ENCODE measurements around the gene FOXP1.
"Not testable (repeated sequence)": the region's sequence is repeated elsewhere in the genome, so short reads cannot be mapped to it uniquely, and the experiment has no call there.

Gene FOXP1

DNA sequence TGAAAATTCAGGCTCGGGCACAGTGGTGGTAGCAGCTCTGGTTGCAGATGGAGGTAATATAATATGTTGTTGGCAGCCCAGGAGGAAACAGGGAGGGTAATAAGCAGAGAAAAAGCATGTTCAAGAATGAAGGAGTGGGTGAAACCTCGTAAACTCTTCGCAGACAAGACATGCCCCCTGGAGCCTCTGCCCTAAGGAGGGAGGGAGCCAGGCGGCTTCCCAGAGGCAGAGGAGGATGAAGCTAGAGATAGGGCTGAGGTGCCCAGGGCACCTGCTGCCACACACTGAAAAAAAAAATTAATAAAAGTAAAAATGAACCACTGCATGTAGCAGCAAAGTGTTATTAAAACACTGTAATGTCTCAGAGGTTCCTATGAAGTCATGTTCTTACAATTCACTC, 137.3 kb downstream of the FOXP1 start:
- DNase-seq, result no peak

DNA sequence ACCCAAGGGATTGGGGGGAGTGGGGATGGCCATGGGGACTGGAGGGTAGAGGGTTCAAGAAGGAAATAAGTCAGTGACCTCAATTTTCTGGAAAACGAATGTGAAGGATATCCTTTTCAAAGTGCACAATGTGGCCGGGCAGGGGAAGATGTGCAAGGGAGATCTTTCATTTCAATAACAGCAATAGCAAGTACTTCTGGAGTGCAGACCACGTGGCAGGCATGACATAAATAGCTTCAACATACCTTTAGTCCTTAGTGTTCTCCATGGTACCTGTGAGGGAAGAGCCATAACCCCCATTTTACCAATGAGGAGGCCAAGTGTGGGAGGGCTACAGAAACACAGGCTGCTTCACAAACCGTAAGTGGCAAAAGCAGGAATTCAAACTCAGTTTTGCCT, 138.7 kb downstream of the FOXP1 start:
- no peak for DNase-seq

DNA sequence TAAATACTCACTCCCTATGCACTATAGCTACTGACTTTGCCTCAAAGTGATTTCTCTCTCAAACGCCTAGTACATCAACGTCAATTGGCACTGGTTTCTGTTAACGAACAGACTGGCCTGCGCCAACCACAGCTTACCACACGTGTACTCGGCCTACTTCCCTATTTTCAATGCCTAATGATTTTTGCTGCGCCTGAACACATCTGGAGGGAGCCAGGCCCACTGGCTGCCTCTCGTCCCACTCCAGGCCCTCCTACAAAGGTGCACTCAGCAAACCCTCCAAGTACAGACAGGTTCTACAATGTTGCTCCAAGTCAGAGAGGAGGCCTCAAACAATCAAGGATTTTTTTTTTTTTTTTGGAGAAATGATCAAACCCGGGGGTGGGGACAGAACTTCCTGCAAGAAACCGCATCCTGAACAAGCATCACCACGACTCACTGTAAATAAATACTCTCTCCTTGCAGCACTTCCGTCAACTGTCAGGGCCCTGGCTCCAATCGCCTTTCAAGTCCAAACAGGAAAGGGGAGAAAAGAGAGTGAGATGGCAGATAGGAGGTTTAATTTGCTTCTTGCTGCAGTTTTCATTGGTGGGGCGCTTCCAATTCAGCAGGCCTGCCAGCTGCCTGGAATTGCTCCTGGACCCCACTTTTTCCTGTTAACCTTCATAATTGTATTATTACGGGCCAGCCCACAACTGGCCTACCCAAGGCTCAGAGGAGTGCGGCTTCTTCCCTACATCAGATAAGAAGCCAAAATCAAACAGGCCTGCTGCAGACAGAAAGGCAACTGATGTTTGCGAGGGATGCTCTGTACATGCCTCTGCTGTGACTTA, 139.3 kb downstream of the FOXP1 start:
- DNase-seq, result no peak

DNA sequence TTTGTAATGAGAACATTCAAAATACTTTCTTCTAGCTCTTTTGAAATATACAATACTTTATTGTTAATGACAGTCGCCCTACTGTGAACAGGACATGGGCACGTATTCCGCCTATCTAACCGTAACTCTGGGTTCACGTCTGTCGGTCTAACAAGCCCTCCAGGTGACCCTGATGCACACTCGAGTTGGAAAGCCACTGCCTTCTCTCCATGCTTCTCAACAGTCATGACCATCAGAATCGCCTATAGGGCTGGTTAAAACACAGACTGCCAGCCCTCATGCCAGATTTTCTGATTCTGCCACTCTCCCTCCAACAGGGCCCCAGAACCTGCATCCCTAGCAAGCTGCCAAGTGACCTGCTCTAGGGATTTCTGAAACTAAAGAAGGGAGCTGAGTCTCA, 140.2 kb downstream of the FOXP1 start:
- no peak for DNase-seq

DNA sequence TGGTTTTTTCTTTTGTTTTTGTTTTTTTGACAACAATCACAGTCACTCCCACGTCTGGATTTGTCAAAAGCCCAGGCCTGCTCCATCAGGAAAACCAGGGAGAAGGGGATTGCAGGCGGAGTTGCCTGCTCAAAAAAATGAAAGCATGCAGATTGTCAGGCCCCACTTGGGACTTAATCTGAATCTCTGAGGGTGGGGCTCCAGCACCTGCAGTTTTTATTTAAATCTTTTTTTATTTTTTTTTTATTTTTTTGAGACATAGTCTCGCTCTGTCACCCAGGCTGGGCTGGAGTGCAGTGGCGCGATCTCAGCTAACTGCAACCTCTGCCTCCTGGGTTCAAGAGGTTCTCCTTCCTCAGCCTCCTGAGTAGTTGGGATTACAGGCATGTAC, 140.9 kb downstream of the FOXP1 start:
- DNase-seq, result no peak

DNA sequence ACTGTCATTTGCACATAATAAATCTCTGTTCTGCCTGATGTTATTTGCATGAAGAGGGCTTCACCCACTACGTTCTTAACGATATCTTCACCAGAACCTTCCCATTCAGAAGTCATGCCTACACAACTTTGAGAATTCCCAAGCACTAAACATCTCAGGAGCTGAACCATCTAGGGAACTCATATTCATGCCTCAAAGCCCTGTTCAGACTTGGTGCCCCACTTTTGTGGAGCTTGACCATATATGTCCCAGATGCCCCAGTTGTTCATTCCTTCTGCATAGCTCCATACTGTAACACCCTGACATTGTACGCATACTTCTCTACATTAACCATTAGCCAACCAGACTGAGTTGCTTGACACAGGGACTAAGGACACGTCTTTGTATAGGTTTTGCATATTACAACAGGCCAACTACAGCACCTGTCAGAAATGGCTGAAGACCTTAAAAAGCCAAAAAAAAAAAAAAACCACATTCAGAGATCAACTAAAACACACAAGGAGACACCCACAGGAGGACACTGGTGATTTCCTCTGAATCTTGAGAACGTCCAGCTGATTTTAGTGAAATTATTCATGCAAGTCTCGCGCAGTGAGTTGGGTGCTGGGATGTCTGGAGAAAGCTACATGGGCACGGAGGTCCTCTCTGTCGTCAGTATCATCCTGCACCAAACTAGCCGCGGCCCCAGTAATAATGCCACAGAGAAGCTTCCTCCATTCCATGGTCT, 141.4 kb downstream of the FOXP1 start:
- no peak for DNase-seq

DNA sequence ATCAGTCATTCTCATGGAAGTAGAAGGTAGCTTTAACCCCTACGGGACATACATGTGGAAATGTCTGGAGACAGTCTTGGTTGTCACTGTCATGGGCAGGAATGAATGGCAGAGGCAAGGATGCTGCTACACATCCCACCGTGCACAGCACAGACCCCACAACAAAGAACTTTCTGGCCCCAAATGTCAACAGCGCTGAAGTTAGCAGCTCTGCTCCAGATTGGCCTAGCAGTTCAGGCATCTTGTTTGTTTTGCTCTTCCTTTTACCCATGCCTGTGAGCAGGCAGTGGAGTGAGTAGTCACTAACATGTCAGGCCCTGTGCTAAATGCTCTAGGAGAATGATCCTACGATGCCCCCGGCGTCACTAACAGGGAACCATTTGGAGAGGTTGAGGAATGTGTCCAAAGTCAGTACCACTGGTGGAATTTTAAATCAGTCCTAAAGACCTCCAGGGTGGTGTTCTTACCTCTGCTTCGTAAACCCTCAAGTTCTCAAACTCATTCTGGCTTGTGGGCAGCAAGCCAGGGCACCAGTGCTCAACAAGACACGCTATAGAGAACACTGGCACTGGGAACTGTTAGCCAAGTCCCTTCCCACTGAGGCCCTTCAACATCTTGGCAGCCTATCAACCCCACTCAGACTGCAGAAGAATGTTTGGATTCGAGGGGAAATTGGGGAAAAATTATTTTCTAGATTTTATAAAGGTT, 142.2 kb downstream of the FOXP1 start:
- no peak for DNase-seq

DNA sequence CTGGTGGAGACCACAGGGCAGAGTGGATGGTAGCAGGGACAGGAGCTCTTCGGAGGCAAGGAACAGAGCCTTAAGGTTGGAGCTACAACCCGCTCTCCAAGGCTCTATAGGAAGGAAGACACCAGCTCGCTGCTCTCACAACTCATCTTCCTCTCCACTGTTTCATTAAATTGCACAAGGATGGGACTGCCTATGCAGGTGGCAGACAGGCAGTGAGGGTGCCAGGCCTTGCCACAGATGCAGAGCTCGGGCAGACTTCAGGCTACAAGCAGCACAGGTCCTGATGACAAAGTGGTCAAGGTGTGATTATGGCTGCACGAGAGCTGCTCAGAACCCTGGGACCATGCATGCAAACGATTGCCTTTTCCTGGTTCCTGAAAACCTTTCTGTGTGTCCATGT, 144.6 kb downstream of the FOXP1 start:
- no peak for DNase-seq

DNA sequence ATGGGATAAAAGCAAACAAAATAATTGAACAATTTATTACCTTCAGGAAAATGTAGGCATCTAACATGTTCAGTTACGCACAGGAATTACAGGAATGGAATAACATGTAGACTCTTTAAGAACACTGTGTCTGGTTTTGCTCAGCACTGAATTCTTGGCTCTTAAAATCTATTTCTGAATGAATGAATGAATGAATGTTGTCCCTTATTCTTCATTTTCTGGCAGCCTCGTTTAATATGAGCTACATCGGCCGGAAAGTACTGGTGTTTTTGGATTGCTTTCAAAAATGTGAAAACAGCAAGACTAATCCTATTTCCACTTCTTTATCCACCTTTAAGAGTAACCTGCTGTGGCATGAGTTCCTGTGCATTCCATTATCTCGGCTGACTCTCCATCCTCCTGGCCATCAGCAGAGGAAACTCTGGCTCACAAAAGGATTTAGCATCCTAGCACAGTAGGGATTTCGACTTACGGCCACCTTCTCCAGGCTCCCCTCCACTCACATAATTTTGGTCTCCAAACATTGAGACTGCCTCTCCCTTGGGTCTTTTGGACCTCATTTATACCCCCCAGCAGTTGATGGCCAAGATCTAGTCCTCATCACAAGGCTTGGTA, 145.3 kb downstream of the FOXP1 start:
- DNase-seq, result no peak

DNA sequence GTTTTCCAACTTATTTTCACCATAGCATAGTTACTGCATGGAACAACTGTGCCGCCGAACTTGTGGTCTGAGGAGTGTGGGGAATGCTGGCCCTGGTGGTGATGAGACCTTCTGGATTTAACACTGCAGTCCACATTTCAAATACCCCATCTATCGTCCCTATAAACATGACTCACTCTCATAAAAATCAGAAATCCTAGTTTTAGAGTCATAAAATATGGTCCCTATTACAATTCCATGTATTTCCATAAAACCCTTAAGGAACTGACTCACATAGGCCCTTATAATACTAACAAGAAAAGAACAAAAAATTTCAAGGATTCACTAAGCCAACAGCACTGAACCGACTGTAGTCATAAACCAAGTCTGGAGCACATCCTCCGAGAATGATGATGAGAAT, 147.2 kb downstream of the FOXP1 start:
- no peak for DNase-seq

DNA sequence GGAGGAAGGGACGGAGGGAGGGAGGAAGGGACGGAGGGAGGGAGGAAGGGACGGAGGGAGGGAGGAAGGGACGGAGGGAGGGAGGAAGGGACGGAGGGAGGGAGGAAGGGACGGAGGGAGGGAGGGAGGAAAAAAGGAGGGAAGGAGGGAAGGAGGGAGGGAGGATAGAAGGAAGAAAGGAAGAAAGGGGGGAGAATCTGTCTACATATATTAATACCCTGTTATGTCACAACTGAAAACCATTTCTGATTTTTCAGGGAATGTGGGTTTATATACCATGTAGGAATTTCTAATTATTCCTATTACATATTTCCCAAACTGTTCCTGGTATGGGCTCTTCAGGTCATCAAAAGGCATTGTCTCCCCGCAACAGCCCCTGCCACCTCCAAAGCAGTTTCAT, 147.7 kb downstream of the FOXP1 start:
- DNase-seq, result not testable (repeated sequence)

DNA sequence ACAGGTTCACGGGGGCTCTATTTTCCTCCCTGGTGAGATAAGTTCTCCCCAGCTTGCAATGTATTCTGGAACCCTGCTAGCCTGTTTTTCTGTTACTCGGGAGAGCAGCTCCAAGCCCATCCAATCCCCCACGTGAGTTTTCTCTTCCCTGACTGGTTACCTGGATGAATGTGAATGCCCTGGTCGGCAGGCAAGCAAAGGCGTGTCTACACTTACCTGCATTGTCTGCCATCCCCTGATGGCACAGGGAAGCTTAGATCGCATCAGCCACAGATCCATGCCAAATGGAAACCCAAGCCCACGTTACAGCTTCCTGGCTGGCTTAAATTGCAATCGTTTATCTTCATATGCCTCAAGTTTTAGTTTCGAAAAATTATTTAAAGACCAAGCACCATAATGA, 149.9 kb downstream of the FOXP1 start:
- DNase-seq, result peak; percentile 0

DNA sequence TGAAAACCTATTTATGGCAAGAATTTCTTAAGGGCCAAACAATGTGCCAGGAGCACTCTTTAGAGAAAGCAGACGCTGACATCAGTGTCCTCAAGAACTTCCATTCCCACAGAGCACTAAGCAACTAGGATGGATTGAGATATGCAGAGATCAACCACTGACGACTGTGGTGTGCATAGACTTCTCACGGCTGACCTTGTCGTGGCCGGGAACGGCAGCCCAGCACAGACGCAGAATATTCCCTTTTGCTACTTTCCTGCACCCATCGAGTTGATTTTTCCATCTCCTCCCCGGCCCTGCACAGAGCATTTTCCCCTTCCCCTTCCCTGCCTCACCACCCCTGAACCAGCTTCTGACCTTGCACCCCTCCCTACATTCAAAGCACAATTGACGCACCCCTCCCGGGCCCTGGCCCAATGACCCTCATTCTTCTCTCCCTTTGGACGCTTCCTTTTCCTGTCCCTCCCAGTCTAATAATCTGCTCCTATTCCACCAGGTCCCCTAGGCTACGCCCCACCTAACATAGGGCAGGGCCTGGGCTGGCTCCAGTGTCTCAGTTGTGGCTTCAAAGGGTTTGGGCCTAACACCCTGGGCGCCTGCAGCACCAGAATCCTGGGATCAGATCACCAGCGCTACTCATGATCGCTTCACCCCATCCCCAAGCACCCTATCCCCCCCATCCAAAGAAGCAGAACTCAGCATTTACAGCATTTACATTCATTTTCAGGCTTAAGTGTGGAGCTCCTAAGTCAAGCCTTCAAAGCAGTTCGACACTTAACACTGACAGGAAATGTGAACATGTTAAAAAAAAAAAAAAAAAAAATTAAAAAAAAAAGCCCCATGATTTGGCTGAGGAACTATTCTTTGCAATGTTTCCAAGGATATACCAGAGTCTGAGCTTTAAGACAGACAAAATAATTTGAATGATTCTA, 151.2 kb downstream of the FOXP1 start:
- no peak for DNase-seq

DNA sequence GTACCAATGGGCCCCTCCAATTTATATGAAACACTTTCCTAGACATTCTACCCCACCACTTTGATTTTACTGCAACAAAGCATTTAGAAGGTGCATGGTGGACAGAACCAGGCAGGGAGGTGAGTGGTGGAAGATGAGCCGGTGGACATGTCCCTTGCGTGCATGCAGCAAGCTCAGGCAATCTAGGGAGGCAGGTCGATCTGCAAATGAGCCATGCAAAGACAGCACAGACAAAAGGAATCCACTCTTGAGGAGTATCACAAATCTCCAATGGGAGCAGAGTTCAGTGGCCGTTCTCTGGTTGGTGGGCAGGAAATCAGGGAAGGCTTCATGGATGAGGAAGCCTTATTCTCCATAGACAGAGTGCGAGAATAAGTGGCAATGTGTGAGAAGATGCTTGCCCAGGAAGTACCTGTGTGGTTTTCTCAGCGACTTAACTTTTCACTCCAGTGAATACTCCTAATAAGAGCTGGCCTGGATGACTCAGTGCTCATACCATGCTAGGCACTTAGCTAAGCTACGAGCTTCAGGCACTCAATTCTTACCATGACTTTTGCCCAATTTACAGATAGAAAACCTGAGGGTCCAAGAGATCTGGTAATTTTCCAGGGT, 152.5 kb downstream of the FOXP1 start:
- DNase-seq, result no peak

DNA sequence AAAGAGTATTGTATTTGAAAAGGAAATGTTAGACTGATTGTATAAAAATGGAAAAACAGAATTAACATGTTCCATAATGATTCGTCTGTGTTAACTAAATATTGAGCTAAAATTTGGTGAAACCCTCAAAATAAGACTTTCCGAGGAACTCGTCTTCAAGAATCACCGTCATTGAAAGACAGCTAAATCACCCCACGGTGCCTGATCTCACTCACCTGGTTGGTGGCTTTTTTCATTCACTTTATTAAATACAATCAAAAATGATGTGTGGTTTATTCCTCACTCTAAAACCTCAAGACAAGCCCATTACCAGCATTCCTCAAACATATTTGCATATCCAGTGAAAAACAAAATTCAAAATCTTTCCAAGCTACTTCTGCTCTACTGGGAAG, 153.9 kb downstream of the FOXP1 start:
- DNase-seq, result no peak

DNA sequence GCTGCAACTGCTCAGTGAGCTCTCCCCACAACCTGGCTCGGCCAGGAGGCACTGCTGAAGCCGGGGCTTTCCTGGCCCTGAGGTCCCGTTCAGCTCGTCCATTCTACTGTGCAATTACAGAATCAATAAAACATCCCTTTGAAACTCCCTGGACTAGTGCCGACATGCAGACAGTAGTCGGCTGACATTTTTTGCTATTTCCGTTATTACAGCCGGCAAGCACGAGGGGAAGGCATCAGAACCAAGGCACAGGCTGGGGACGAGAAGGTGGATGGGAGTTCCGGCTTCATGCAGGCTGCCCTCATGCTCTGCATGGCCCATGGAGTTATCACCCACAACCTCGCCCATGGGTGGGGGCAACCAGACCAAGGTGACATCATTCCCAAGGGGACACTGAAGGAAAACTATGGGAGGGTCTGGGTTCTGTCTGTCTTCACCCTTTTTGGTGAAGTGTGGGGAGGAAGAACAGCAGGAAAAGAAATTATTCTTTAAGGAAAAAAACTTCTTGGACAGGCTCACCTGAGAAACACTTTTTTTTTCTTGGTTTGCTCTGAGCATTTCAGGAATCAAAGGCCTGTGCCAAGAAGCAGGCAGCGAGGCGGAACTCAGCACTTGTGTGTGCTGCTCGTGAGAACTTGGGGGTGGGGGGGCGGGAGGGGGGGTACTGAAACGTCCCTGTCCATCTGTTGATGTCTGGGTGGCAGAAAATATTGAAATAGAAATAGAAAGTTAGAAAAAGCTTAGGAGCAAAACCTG, 154.5 kb downstream of the FOXP1 start:
- peak; percentile 56 for DNase-seq

DNA sequence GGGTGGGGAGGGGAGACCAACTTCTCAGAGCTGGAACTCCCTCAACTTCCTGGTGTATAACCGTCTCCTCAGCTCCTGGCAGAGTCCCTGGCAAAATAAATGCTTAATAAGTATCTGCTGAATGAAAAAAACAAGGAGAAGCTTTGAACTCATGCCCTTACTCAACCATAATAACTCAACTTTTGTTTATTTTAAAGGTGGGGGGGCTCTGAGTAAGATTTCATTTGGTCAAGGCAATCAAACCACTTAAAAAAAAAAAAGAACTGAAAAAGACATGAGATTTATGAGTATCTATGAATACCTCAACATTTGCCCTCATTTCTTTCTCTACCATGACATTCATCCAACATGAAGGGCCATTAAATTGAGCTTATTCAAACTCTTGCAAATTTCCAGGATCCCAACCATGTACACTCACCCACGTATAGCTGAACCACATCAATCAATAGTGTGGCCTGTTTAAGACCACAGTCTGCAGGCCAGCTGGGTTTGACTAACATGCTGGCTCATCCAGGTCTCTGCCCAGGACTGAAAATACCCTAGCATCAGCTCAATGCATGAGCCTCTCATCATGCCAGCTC, 157.9 kb downstream of the FOXP1 start:
- DNase-seq, result no peak

DNA sequence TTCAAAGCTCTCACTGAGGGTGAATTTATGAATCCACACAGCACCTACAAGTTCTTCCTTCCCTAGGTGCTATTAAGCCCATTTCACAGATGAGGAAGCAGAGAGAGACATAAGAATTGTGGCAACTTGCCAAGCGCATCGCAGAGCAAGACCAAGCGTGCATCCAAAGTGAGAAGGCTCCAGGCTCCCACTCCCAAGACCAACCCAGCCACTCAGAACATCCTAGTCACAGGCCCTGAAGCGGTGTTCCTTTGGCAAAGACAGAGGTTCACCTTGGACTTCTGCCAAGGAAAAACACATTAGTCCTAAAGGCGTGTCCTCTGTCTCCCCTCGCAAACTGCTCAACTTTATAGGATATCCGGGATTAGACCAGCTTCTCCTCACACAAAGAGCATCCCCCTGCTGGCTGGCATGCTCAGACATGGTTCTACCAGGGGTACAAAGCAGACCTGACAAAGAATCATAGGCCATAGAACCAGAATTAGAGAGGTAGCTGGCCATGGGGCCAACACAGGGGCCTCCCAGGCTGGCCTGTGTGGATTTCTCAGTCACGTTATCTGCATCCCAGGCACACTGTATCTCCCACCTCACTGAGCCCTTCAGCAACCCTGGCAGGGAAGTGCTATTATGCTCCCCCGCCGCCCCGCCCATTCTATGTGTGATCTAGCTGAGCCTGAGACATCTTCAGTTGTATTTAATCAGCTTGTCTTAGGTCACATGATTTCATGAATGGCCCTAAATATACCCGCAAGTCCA, 160.2 kb downstream of the FOXP1 start:
- peak; percentile 69 for DNase-seq

DNA sequence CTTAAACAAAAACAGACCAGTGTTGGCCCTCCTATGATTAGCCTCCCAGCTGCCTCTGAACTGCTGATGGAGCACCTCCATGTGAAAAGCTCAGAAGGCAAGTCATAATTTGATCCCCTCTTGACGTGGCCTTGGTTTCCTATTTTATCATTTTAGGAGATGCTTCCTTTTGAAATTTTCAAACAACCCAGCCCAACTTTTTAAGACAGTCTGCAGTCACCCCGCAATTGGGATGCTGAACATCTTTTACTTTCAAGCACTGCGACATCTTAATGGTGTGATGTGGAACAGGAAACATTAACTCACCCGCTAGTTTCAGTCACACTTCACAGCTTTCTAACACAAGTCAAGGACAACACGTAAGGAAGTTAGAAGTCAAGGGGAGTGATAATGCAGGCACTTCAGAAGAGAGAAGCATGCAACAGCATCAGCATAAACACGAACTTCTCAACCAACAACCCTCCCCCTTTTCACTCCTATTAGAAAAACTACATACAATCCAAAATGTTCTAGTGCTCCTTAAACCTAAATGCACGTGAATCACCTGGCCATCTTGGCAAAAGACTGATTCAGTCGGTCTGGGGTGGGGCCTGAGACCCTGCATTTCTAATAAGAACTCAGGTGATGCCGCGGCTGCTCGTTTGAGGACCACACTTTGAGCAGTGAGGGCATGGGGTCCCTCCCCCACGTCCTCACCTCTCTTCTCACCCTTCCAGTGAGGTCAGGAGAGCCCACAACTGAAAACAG, 161.5 kb downstream of the FOXP1 start:
- DNase-seq, result no peak

Data from NCI-H1105 treated with DMSO at 0.1 percent for 48 hours (cell line).